Neural progenitor cell (in vitro differentiated cells): Measurements from ENCODE around the gene TNFRSF13B.

Experiments
- EZH2 ChIP-seq: fragments of 200-600 bp; sonication (generic); IDR thresholded peaks from 2 replicates; pipeline ENCODE4 v1.6.1; 2017; ENCODE audit warnings: antibody characterized with exemption, mild to moderate bottlenecking, moderate library complexity
- EZH2phosphoT487 ChIP-seq: fragments of 200-600 bp; sonication (generic); IDR thresholded peaks from 2 replicates; pipeline ENCODE4 v1.6.1; 2017; ENCODE audit warnings: antibody characterized with exemption
- TF ChIP-seq, protein P1 (sequence below): fragments of 200-600 bp; sonication (generic); IDR thresholded peaks from 2 replicates; pipeline ENCODE4 v1.5.1; 2017; ENCODE audit warnings: antibody characterized with exemption, mild to moderate bottlenecking

DNA sequence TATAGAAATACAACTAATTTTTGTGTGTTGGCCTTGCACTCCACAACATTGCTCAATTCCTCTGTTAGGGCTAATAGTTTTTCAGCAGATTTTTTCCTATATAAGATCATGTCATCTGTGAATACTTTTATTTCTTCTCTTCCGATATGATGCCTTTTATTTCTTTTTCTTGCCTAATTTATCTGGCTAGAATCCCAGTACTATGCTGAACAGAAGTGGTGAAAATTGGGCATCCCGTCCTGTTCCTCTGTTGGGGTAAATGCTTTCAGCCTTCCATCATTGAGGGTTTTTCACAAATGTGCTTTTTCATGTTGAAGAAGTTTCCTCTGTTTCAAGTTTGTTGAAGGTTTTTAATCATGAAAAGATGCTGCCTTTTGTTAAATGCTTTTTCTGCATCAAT is 22.7 kb upstream of the TNFRSF13B start:
- TF ChIP-seq, protein P1, sequence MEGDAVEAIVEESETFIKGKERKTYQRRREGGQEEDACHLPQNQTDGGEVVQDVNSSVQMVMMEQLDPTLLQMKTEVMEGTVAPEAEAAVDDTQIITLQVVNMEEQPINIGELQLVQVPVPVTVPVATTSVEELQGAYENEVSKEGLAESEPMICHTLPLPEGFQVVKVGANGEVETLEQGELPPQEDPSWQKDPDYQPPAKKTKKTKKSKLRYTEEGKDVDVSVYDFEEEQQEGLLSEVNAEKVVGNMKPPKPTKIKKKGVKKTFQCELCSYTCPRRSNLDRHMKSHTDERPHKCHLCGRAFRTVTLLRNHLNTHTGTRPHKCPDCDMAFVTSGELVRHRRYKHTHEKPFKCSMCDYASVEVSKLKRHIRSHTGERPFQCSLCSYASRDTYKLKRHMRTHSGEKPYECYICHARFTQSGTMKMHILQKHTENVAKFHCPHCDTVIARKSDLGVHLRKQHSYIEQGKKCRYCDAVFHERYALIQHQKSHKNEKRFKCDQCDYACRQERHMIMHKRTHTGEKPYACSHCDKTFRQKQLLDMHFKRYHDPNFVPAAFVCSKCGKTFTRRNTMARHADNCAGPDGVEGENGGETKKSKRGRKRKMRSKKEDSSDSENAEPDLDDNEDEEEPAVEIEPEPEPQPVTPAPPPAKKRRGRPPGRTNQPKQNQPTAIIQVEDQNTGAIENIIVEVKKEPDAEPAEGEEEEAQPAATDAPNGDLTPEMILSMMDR = no peak
- no peak for TF ChIP-seq EZH2
- no peak for TF ChIP-seq EZH2phosphoT487
